Neural cell (in vitro differentiated cells): Measurements from ENCODE around the gene ONECUT2. TPM values are rescaled to one million over a fixed set of nuclear protein-coding genes. Genes with fewer than 3 reads are reported as not detected.

Experiments
- H2AFZ ChIP-seq: fragments of 200-600, 300-800 bp; sonication (generic), shearing (Covaris generic); 2 replicates; pipeline ENCODE4 v1.6.0; 2014; ENCODE audit warnings: low read depth, mild to moderate bottlenecking, antibody characterized with exemption, low read length, moderate library complexity
- H3F3A ChIP-seq: fragments of 200-600 bp; shearing (Covaris generic); 2 replicates; pipeline ENCODE4 v1.6.1; 2016; ENCODE audit warnings: mild to moderate bottlenecking, moderate library complexity, mixed read lengths, antibody characterized with exemption, low read length; ENCODE audit not compliant: insufficient read depth, poor library complexity, severe bottlenecking
- H3K27ac ChIP-seq: fragments of 200-600, 300-800 bp; sonication (generic), shearing (Covaris generic); 2 replicates; pipeline ENCODE4 v1.5.1; 2014; ENCODE audit warnings: mild to moderate bottlenecking, low read length, moderate library complexity
- H3K27me3 ChIP-seq: fragments of 300-800, 200-600 bp; sonication (generic), shearing (Covaris generic); 2 replicates; pipeline ENCODE4 v1.6.0; 2014; ENCODE audit warnings: mild to moderate bottlenecking, low read depth, low read length, moderate library complexity; ENCODE audit not compliant: insufficient read depth
- H3K36me3 ChIP-seq: fragments of 300-800, 200-600 bp; sonication (generic), shearing (Covaris generic); 2 replicates; pipeline ENCODE4 v1.5.1; 2014; ENCODE audit warnings: mild to moderate bottlenecking, antibody characterized with exemption, low read length, moderate library complexity; ENCODE audit not compliant: insufficient read depth
- H3K4me2 ChIP-seq: fragments of 300-800, 200-600 bp; sonication (generic), shearing (Covaris generic); 2 replicates; pipeline ENCODE4 v1.6.0; 2014; ENCODE audit warnings: mild to moderate bottlenecking, low read length
- H3K4me3 ChIP-seq: fragments of 300-800, 200-600 bp; sonication (generic), shearing (Covaris generic); 2 replicates; pipeline ENCODE4 v1.5.1; 2014; ENCODE audit warnings: mild to moderate bottlenecking, low read length, moderate library complexity
- H3K79me2 ChIP-seq: fragments of 200-600 bp; shearing (Covaris generic); replicated peaks from 2 replicates; pipeline ENCODE4 v1.6.0; 2014; ENCODE audit warnings: mild to moderate bottlenecking, low read length, moderate library complexity; ENCODE audit not compliant: insufficient read depth
- H3K9ac ChIP-seq: fragments of 300-800, 200-600 bp; sonication (generic), shearing (Covaris generic); 2 replicates; pipeline ENCODE4 v1.6.1; 2016; ENCODE audit warnings: mild to moderate bottlenecking, low read length, mixed read lengths
- H3K9me2 ChIP-seq: fragments of 200-600 bp; shearing (Covaris generic); 2 replicates; pipeline ENCODE4 v1.6.1; 2016; ENCODE audit warnings: mild to moderate bottlenecking, low read length, mixed read lengths; ENCODE audit not compliant: insufficient read depth
- H3K9me3 ChIP-seq: fragments of 200-600, 300-800 bp; sonication (generic), shearing (Covaris generic); 2 replicates; pipeline ENCODE4 v1.6.1; 2016; ENCODE audit warnings: mild to moderate bottlenecking, mixed run types, low read length, moderate library complexity, mixed read lengths
- H4K20me1 ChIP-seq: fragments of 200-600 bp; shearing (Covaris generic); 2 replicates; pipeline ENCODE4 v1.6.1; 2016; ENCODE audit warnings: mild to moderate bottlenecking, mixed run types; ENCODE audit not compliant: insufficient read depth
- CTCF ChIP-seq: fragments of 450-650 bp; IDR thresholded peaks from 2 replicates; pipeline ENCODE4 v1.5.1; 2014; ENCODE audit warnings: antibody characterized with exemption, mild to moderate bottlenecking, moderate library complexity; ENCODE audit not compliant: poor library complexity, severe bottlenecking
- EP300 ChIP-seq: fragments of 450-650 bp; conservative IDR thresholded peaks from 2 replicates; pipeline ENCODE4 v1.6.1; 2014; ENCODE audit warnings: antibody characterized with exemption, mild to moderate bottlenecking, moderate library complexity; ENCODE audit not compliant: poor library complexity, severe bottlenecking
- EZH2 ChIP-seq: fragments of 200-600, 300-800 bp; shearing (Covaris generic), sonication (generic); IDR thresholded peaks from 2 replicates; pipeline ENCODE4 v1.6.1; 2014; ENCODE audit warnings: antibody characterized with exemption, low read length, borderline replicate concordance, mild to moderate bottlenecking; ENCODE audit not compliant: insufficient read depth, poor library complexity, severe bottlenecking
- MXI1 ChIP-seq: fragments of 450-650 bp; conservative IDR thresholded peaks from 2 replicates; pipeline ENCODE4 v1.6.1; 2014; ENCODE audit warnings: antibody characterized with exemption, mild to moderate bottlenecking; ENCODE audit not compliant: poor library complexity, severe bottlenecking
- POLR2AphosphoS5 ChIP-seq: IDR thresholded peaks from 2 replicates; pipeline ENCODE4 v1.6.1; 2012
- RAD21 ChIP-seq: fragments of 450-650 bp; conservative IDR thresholded peaks from 2 replicates; pipeline ENCODE4 v1.6.1; 2014; ENCODE audit warnings: antibody characterized with exemption, mild to moderate bottlenecking, moderate library complexity
- SMC3 ChIP-seq: fragments of 450-650 bp; conservative IDR thresholded peaks from 2 replicates; pipeline ENCODE4 v1.6.1; 2014; ENCODE audit warnings: antibody characterized with exemption, mild to moderate bottlenecking, moderate library complexity; ENCODE audit not compliant: poor library complexity
- TAF1 ChIP-seq: IDR thresholded peaks from 2 replicates; pipeline ENCODE4 v1.6.1; 2012; ENCODE audit warnings: low read depth
- polyA plus RNA-seq: library from polyadenylated mRNA; depleted of rRNA; stranded (reverse); fragments of >200 nt; gene quantifications from 2 replicates; pipeline ENCODE4 v1.2.3, GENCODE V29; 2014
- TF ChIP-seq, protein P1 (sequence below): IDR thresholded peaks from 2 replicates; pipeline ENCODE4 v1.6.1; 2012; ENCODE audit warnings: borderline replicate concordance

The ONECUT2 gene
- polyA plus RNA-seq, 1 donor from 2014 or later: 4.3 TPM

DNA sequence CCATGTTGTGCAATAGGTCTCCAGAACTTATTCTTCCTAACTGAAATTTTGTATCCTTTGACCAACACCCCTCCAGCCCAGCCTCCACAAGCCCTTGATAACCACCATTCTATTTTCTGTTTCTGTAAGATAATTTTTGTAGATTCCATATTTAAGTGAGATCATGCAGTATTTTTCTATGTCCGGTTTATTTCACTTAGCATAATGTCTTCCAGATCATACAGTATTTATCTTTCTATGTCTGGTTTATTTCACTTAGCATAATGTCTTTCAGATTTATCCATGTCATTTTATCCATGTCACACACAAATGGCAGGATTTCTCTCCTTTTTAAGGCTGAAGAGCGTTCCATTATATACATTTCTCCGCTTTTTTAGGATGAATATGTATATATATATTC, 24.4 kb upstream of the ONECUT2 start:
- Histone ChIP-seq H3K9me2 (no peaks in the 10 kb centered on the region), H3K4me3 (no peak overlapping the region), H4K20me1 (no peaks in the 10 kb centered on the region), H3K27ac (no peak overlapping the region), H3K4me2 (no peak overlapping the region), H3K79me2 (no peaks in the 10 kb centered on the region), H3K9ac (no peak overlapping the region), H3F3A (no peaks in the 10 kb centered on the region), H3K27me3 (no peaks in the 10 kb centered on the region), H3K36me3 (no peaks in the 10 kb centered on the region), H3K9me3 (no peaks in the 10 kb centered on the region), H2AFZ (no peak overlapping the region)
- TF ChIP-seq EP300 (no peak), RAD21 (no peak), MXI1 (no peak), SMC3 (no peak), EZH2 (no peak), CTCF (no peak), POLR2AphosphoS5 (no peak), TAF1 (no peak)
- TF ChIP-seq, protein P1, sequence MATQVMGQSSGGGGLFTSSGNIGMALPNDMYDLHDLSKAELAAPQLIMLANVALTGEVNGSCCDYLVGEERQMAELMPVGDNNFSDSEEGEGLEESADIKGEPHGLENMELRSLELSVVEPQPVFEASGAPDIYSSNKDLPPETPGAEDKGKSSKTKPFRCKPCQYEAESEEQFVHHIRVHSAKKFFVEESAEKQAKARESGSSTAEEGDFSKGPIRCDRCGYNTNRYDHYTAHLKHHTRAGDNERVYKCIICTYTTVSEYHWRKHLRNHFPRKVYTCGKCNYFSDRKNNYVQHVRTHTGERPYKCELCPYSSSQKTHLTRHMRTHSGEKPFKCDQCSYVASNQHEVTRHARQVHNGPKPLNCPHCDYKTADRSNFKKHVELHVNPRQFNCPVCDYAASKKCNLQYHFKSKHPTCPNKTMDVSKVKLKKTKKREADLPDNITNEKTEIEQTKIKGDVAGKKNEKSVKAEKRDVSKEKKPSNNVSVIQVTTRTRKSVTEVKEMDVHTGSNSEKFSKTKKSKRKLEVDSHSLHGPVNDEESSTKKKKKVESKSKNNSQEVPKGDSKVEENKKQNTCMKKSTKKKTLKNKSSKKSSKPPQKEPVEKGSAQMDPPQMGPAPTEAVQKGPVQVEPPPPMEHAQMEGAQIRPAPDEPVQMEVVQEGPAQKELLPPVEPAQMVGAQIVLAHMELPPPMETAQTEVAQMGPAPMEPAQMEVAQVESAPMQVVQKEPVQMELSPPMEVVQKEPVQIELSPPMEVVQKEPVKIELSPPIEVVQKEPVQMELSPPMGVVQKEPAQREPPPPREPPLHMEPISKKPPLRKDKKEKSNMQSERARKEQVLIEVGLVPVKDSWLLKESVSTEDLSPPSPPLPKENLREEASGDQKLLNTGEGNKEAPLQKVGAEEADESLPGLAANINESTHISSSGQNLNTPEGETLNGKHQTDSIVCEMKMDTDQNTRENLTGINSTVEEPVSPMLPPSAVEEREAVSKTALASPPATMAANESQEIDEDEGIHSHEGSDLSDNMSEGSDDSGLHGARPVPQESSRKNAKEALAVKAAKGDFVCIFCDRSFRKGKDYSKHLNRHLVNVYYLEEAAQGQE: no peak

- no peak overlapping the region for H3K9ac ChIP-seq
- no peak overlapping the region for H3K4me2 ChIP-seq
- H3K36me3 ChIP-seq: no peaks in the 10 kb centered on the region
- no peak for TF ChIP-seq SMC3
- TF ChIP-seq EZH2: no peak
- TF ChIP-seq POLR2AphosphoS5: no peak
- TF ChIP-seq MXI1: no peak
- TF ChIP-seq TAF1: no peak
- TF ChIP-seq CTCF: no peak
- TF ChIP-seq EP300: no peak
- no peak for TF ChIP-seq RAD21
- TF ChIP-seq, protein P1: no peak
- no peak overlapping the region for H2AFZ ChIP-seq
- no peaks in the 10 kb centered on the region for H3K27me3 ChIP-seq
- no peak overlapping the region for H3K27ac ChIP-seq
- no peaks in the 10 kb centered on the region for H3K9me2 ChIP-seq
- H3K79me2 ChIP-seq: no peaks in the 10 kb centered on the region
- no peaks in the 10 kb centered on the region for H3K9me3 ChIP-seq
- H3F3A ChIP-seq: no peaks in the 10 kb centered on the region
- no peaks in the 10 kb centered on the region for H4K20me1 ChIP-seq
- no peak overlapping the region for H3K4me3 ChIP-seq
These were observed 18.6 kb upstream of the ONECUT2 start for GRCh38 chr18:57416542-57416941.
